NB4 (cell line): ENCODE data around the gene YARS1.

Experiments used
- DNase-seq: peaks from one replicate; pipeline ENCODE4 v3.0.0; 2010; ENCODE audit warnings: low read depth
- H3K4me3 ChIP-seq: one replicate; pipeline ENCODE4 v1.5.1; 2011; ENCODE audit warnings: mild to moderate bottlenecking, low read depth, low read length, moderate library complexity
- CTCF ChIP-seq: IDR thresholded peaks from one replicate; pipeline ENCODE4 v1.5.1; 2012; ENCODE audit warnings: low read depth, low read length
- MAX ChIP-seq: IDR thresholded peaks from 2 replicates; pipeline ENCODE4 v1.6.1; 2011; ENCODE audit warnings: low read depth, low read length
- MYC ChIP-seq: IDR thresholded peaks from 2 replicates; pipeline ENCODE4 v1.6.1; 2011; ENCODE audit warnings: low read depth, low read length
- POLR2A ChIP-seq: IDR thresholded peaks from 2 replicates; pipeline ENCODE4 v1.6.1; 2011; ENCODE audit warnings: mild to moderate bottlenecking; ENCODE audit not compliant: insufficient read length; ENCODE audit errors: extremely low read depth

YARS1 gene

GRCh38 chr1:32759997-32760623 is 57.0 kb downstream of the YARS1 start:
- DNase-seq: no peak
- TF ChIP-seq MYC (no peak), CTCF (no peak), MAX (no peak), POLR2A (no peak)
- H3K4me3 ChIP-seq: no peak overlapping the region

GRCh38 chr1:32759521-32759981 is 57.6 kb downstream of the YARS1 start:
- no peak for TF ChIP-seq CTCF
- no peak for TF ChIP-seq MYC
- no peak for TF ChIP-seq POLR2A
- no peak for TF ChIP-seq MAX

GRCh38 chr1:32758795-32759430 is 58.2 kb downstream of the YARS1 start:
- TF ChIP-seq MYC: no peak
- no peak for TF ChIP-seq CTCF
- H3K4me3 ChIP-seq: no peak overlapping the region
- no peak for DNase-seq

More at GRCh38 chr1:32759521-32759981, 57.6 kb downstream of the YARS1 start:
- H3K4me3 ChIP-seq: no peak overlapping the region
- no peak for DNase-seq

- no peak overlapping the region for H3K4me3 ChIP-seq
- no peak for DNase-seq
- TF ChIP-seq MAX (no peak), CTCF (no peak), MYC (no peak), POLR2A (no peak)
Observed at GRCh38 chr1:32758177-32758794, 58.9 kb downstream of the YARS1 start.

- peak; percentile 45 for DNase-seq
- no peak overlapping the region for H3K4me3 ChIP-seq
- TF ChIP-seq POLR2A: no peak
- no peak for TF ChIP-seq MAX
- no peak for TF ChIP-seq MYC
- TF ChIP-seq CTCF: no peak
Observed at GRCh38 chr1:32757213-32757895, 59.8 kb downstream of the YARS1 start.
